CD4-positive, alpha-beta T cell treated with Interleukin-4 for 4 hours (primary cell): ENCODE data around the gene TRAPPC5.

Source experiments
- DNase-seq: peaks from one replicate; pipeline ENCODE4 v3.0.0-alpha.2; 2020

Gene TRAPPC5

GRCh38 chr19:7677669-7678311 is 2.8 kb upstream of the TRAPPC5 start:
- DNase-seq = no peak

GRCh38 chr19:7678971-7679751 is 1.5 kb upstream of the TRAPPC5 start:
- peak; percentile 81 for DNase-seq

GRCh38 chr19:7679771-7680605 is 645 bp upstream of the TRAPPC5 start:
- no peak for DNase-seq

GRCh38 chr19:7681340-7682174 is 924 bp downstream of the TRAPPC5 start:
- DNase-seq = peak; percentile 88

- no peak for DNase-seq
These were observed 1.7 kb downstream of the TRAPPC5 start for GRCh38 chr19:7682175-7682855.

- DNase-seq = no peak
These were observed 5.2 kb downstream of the TRAPPC5 start for GRCh38 chr19:7685546-7686445.

- no peak for DNase-seq
These were observed 6.5 kb downstream of the TRAPPC5 start for GRCh38 chr19:7687177-7687576.

GRCh38 chr19:7689165-7689564 is 8.5 kb downstream of the TRAPPC5 start:
- DNase-seq = no peak

GRCh38 chr19:7690779-7691258 is 10.2 kb downstream of the TRAPPC5 start:
- DNase-seq = no peak

- no peak for DNase-seq
These were observed 10.9 kb downstream of the TRAPPC5 start for GRCh38 chr19:7691497-7691896.

- DNase-seq = no peak
These were observed 11.9 kb downstream of the TRAPPC5 start for GRCh38 chr19:7692417-7693088.

- DNase-seq = no peak
These were observed 13.9 kb downstream of the TRAPPC5 start for GRCh38 chr19:7694499-7694898.

GRCh38 chr19:7697721-7698287 is 17.2 kb downstream of the TRAPPC5 start:
- DNase-seq = no peak

- DNase-seq = no peak
These were observed 17.9 kb downstream of the TRAPPC5 start for GRCh38 chr19:7698583-7698982.

GRCh38 chr19:7699003-7699402 is 18.4 kb downstream of the TRAPPC5 start:
- no peak for DNase-seq

- no peak for DNase-seq
These were observed 19.1 kb downstream of the TRAPPC5 start for GRCh38 chr19:7699417-7700401.

- no peak for DNase-seq
These were observed 20.5 kb downstream of the TRAPPC5 start for GRCh38 chr19:7701049-7701653.
